ENCODE data around the gene CENPN.

DNA sequence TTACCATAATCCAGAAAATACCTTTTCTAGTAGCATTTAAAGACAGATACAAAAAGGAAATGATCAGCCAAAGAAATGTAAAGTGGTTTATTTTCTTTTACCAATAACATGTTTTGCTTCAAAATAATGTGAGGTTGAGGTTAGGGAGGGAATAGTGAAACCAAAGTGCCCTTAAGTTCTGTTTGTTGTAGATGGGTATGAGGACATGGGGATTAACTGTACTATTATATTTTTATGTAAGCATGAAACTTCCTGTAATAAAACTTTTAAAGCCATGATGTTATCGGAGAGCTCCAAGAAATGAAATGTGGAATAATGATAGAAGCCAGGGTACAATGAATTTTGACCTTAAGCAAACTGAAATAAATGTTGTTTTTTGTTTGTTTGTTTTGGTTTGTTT lies 60.2 kb downstream of the CENPN start:
- TF ChIP-seq, protein P1, sequence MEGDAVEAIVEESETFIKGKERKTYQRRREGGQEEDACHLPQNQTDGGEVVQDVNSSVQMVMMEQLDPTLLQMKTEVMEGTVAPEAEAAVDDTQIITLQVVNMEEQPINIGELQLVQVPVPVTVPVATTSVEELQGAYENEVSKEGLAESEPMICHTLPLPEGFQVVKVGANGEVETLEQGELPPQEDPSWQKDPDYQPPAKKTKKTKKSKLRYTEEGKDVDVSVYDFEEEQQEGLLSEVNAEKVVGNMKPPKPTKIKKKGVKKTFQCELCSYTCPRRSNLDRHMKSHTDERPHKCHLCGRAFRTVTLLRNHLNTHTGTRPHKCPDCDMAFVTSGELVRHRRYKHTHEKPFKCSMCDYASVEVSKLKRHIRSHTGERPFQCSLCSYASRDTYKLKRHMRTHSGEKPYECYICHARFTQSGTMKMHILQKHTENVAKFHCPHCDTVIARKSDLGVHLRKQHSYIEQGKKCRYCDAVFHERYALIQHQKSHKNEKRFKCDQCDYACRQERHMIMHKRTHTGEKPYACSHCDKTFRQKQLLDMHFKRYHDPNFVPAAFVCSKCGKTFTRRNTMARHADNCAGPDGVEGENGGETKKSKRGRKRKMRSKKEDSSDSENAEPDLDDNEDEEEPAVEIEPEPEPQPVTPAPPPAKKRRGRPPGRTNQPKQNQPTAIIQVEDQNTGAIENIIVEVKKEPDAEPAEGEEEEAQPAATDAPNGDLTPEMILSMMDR (CRISPR knock-in tag; IDR thresholded peaks at IDR 0.05) = no peak
- TF ChIP-seq BRD4 (CRISPR knock-in tag; IDR thresholded peaks at IDR 0.05) = no peak
- TF ChIP-seq YY1 (IDR thresholded peaks at IDR 0.05; ENCODE audit: insufficient read depth, insufficient replicate concordance, low read depth, low read length) = no peak
- TF ChIP-seq CEBPB (IDR thresholded peaks at IDR 0.05; ENCODE audit: borderline replicate concordance, low read depth, low read length) = no peak
- TF ChIP-seq POLR2AphosphoS5 (IDR thresholded peaks at IDR 0.05; ENCODE audit: low read depth, low read length) = no peak
- TF ChIP-seq KLF12 (CRISPR knock-in tag; IDR thresholded peaks at IDR 0.05; ENCODE audit: borderline replicate concordance) = no peak
- no peak for TF ChIP-seq RFX5 (IDR thresholded peaks at IDR 0.05; ENCODE audit: low read depth, low read length)
- no peak for TF ChIP-seq EZH2 (conservative IDR thresholded peaks at IDR 0.05; ENCODE audit: low read depth, low read length)
- no peak for TF ChIP-seq CHD2 (IDR thresholded peaks at IDR 0.05; ENCODE audit: low read depth, low read length)
- no peak for TF ChIP-seq ZNF850 (CRISPR knock-in tag; conservative IDR thresholded peaks at IDR 0.05)
- TF ChIP-seq SRY (CRISPR knock-in tag; IDR thresholded peaks at IDR 0.05) = no peak
- no peak for TF ChIP-seq AKAP8 (CRISPR knock-in tag; IDR thresholded peaks at IDR 0.05)

Data from HepG2 (cell line).